Mucosa of stomach (tissue), 1 donor: ENCODE data around the gene S100A1.

Experiments used
- H3K27me3 ChIP-seq: one replicate; pipeline ENCODE4 v1.7.0; 2013; ENCODE audit warnings: mild to moderate bottlenecking, low read length; ENCODE audit not compliant: control insufficient read depth, insufficient read depth
- H3K36me3 ChIP-seq: one replicate; pipeline ENCODE4 v1.7.0; 2013; ENCODE audit warnings: low read length; ENCODE audit not compliant: control insufficient read depth, insufficient read depth
- H3K4me1 ChIP-seq: one replicate; pipeline ENCODE4 v1.7.0; 2013; ENCODE audit warnings: mild to moderate bottlenecking, low read length; ENCODE audit not compliant: control insufficient read depth, insufficient read depth
- H3K4me3 ChIP-seq: one replicate; pipeline ENCODE4 v1.7.0; 2013; ENCODE audit warnings: low read length
- H3K9ac ChIP-seq: one replicate; pipeline ENCODE4 v1.7.0; 2013; ENCODE audit warnings: mild to moderate bottlenecking, low read length, moderate library complexity
- H3K9me3 ChIP-seq: one replicate; pipeline ENCODE4 v1.7.0; 2013; ENCODE audit warnings: mild to moderate bottlenecking, low read length, moderate library complexity; ENCODE audit not compliant: control insufficient read depth
- donor health status: Pancreatic carcinoma.

The S100A1 gene

GRCh38 chr1:153680120-153680403, 51.8 kb downstream of the S100A1 start:
- H3K4me1 ChIP-seq: peaks cover 28% of the 10 kb centered on the region
- no peak overlapping the region for H3K4me3 ChIP-seq
- H3K9me3 ChIP-seq: no peaks in the 10 kb centered on the region
- no peaks in the 10 kb centered on the region for H3K36me3 ChIP-seq
- peaks cover 44% of the 10 kb centered on the region for H3K27me3 ChIP-seq
- no peak overlapping the region for H3K9ac ChIP-seq
